Fibroblast of mammary gland (primary cell): ENCODE measurements around the gene COG7.

Source experiments
- DNase-seq: peaks from one replicate; pipeline ENCODE4 v3.0.0-alpha.2; 2010; ENCODE audit warnings: low read depth
- H3K4me3 ChIP-seq: 2 replicates; pipeline ENCODE4 v1.5.1; 2011; ENCODE audit warnings: low read depth, mild to moderate bottlenecking, low read length, moderate library complexity; ENCODE audit not compliant: control insufficient read depth
- TF ChIP-seq, protein P1 (sequence below): conservative IDR thresholded peaks from 2 replicates; pipeline ENCODE4 v1.5.1; 2011; ENCODE audit warnings: low read depth, low read length, inconsistent platforms; ENCODE audit not compliant: control insufficient read depth, insufficient read depth

Gene COG7

DNA sequence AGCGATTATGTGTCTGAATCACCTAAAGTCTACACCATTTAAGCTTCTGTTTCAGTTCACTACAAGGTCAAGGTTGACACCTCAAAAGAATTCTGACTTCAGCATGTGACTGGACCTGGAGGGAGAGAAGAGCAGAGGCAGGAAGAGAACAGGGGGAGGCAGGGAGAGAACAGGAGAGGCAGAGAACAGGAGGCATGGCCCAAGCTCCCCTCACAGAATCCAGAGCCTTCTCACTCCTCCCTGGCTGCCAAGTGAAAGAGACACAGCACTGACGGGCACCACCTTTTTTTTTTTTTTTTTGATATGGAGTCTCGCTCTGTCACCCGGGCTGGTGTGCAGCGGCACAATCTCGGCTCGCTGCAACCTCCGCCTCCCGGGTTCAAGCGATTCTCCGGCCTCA, 45.9 kb upstream of the COG7 start:
- DNase-seq: no peak
- TF ChIP-seq, protein P1, sequence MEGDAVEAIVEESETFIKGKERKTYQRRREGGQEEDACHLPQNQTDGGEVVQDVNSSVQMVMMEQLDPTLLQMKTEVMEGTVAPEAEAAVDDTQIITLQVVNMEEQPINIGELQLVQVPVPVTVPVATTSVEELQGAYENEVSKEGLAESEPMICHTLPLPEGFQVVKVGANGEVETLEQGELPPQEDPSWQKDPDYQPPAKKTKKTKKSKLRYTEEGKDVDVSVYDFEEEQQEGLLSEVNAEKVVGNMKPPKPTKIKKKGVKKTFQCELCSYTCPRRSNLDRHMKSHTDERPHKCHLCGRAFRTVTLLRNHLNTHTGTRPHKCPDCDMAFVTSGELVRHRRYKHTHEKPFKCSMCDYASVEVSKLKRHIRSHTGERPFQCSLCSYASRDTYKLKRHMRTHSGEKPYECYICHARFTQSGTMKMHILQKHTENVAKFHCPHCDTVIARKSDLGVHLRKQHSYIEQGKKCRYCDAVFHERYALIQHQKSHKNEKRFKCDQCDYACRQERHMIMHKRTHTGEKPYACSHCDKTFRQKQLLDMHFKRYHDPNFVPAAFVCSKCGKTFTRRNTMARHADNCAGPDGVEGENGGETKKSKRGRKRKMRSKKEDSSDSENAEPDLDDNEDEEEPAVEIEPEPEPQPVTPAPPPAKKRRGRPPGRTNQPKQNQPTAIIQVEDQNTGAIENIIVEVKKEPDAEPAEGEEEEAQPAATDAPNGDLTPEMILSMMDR: no peak
- no peak overlapping the region for H3K4me3 ChIP-seq

DNA sequence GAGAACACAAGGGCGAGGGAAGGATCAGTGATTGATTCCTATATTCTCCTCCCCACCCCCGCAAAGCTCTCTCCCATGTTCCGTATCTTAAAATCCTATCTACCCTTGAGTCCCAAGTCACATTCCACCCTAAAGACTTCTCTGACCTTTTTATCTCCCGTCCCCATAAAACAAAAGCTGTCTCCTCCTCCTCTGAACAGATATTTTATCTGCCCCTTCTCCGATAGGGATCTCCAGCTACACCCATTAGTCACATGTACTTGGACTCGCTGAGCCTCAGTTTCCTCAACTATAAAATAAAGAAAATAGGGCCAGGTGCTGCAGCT, 44.5 kb upstream of the COG7 start:
- no peak overlapping the region for H3K4me3 ChIP-seq
- TF ChIP-seq, protein P1: no peak
- DNase-seq: no peak

DNA sequence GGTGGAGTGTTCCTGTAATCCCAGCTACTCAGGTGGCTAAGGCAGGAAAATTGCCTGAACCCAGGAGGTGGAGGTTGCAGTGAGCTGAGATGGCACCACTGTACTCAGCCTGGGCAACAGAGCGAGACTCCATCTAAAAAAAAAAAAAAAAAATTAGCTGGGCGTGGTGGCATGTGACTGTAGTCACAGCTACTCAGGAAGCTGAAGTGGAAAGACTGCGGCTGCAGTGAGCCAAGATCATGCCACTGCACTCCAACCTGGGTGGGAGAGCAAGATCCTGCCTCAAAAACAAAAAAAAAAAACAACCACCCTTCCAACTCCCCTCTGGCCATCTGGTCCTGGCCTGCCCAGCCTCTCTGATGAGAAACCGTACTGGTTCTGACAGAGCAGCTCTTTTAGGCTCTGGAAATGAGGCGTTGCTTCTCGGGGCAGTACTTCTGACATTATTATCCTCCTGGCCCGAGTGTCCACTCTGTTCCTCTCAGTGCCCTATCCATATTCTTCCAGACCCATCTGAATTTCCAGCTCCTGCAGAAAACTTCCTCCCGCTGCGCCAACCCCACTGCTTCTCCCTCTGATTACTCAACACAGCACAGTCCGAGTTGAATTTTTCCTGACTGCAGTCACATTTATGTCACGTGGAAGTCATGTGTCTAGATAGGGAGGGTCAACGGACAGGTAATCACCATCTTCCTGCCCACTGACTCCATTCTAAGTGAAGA, 44.0 kb upstream of the COG7 start:
- TF ChIP-seq, protein P1: no peak
- DNase-seq: peak; percentile 77
- H3K4me3 ChIP-seq: peak overlapping the region; percentile 9

DNA sequence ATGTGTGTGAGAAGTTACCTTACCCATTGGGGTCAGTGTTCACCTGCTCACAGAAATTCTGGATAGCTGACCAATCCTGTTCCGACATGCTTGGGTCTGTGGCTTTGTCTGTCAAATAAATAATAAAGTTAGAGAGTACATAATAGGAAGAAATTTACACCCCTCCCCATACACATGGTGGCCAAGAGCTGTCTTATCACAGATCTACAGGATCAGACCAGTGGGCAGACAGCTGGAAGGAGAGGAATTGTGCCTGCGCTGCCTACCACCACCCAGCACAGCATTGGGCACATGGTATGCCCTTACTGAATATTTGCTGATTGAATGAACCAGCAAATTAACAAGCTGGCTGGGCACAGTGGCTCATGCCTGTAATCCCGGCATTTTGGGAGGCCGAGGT, 42.7 kb upstream of the COG7 start:
- no peak overlapping the region for H3K4me3 ChIP-seq
- TF ChIP-seq, protein P1: no peak
- DNase-seq: no peak

DNA sequence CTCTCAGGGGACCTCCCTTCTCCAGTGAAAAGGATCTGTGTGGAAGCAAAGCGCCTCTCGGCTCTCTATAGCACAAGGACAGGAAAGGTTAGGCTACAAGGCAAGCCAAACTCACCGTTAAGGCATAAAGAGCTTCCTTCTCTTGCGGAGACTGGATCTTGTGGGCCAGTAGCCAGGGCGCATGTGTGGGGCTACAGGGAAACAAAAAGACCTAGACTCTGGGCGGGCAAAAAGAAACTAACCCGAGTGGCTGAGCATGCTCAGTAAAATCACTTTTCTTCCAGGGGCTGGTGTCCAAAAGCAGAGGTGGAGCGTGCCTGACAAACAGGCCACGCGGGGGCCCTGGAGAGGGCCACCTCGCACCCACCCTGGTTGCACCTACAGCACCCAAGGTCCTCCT, 41.2 kb upstream of the COG7 start:
- H3K4me3 ChIP-seq: no peak overlapping the region

DNA sequence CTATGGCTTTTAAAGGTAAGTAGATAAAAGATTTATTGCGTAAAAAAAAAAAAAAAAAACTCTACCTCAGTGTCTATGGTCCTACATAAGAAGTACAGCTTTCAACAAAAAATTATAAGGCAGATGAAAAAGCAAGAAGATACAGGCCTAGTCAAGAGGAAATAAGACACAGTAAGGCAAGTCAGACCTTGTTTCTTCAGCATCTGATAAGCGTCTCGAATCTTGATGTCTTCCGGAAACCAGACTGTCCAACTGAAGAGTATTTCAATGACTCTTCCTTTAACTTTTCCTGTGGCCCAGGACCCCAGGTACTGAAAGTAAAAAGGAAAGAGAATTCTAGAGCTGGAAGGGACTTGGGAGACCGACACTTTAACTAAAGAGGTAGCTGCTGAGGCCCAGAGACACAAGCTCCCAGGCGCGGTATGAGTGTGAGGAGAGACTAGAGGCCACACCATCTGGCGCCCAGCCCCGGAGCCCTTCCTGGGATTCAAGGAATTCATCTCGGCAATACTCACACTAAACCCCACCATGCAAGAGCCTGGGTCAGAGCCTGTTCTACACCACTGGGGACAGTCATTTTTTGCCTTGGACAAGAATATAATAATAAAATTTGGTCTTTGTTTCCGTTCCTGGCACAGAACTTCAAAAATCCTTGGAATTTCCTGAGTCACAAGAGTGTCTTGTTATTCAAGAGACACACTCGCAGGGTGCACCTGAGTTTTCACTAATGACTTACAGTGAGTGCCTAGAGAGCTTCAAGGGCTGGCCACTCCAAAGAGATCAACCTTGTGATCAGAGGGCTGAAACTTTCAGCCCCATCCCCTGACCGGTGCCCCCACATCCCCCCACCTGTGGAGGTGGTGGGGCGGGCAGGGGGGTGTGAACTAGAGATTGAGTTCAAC, 38.8 kb upstream of the COG7 start:
- H3K4me3 ChIP-seq: no peak overlapping the region
- DNase-seq: no peak
- TF ChIP-seq, protein P1: no peak

More for the DNA sequence above, 41.2 kb upstream of the COG7 start:
- TF ChIP-seq, protein P1: no peak
- DNase-seq: no peak
